WERI-Rb-1 (cell line): ENCODE data around the gene GPR83.

Experiments used
- DNase-seq: peaks from one replicate; pipeline ENCODE4 v3.0.0-alpha.2; 2020
- H3K27ac ChIP-seq: fragments of 250-450 bp; sonication (Bioruptor Pico); 2 replicates; pipeline ENCODE4 v1.5.1; 2020; ENCODE audit warnings: mild to moderate bottlenecking, moderate library complexity
- H3K27me3 ChIP-seq: fragments of 250-450 bp; sonication (Bioruptor Pico); 2 replicates; pipeline ENCODE4 v1.5.1; 2021; ENCODE audit warnings: mild to moderate bottlenecking, low read depth, moderate library complexity; ENCODE audit not compliant: insufficient read depth, severe bottlenecking
- H3K36me3 ChIP-seq: fragments of 250-450 bp; sonication (Bioruptor Pico); 2 replicates; pipeline ENCODE4 v1.5.1; 2020; ENCODE audit warnings: mild to moderate bottlenecking, moderate library complexity
- H3K4me3 ChIP-seq: 2 replicates; pipeline ENCODE4 v1.5.1; 2011; ENCODE audit warnings: low read depth, mild to moderate bottlenecking, control low read depth, low read length
- H3K9me3 ChIP-seq: fragments of 250-450 bp; sonication (Bioruptor Pico); 2 replicates; pipeline ENCODE4 v1.5.1; 2021; ENCODE audit warnings: mild to moderate bottlenecking, moderate library complexity; ENCODE audit not compliant: severe bottlenecking
- CTCF ChIP-seq: IDR thresholded peaks from 2 replicates; pipeline ENCODE4 v1.5.1; 2011; ENCODE audit warnings: low read depth, mild to moderate bottlenecking, control low read depth, inconsistent platforms, low read length

GPR83 gene

DNA sequence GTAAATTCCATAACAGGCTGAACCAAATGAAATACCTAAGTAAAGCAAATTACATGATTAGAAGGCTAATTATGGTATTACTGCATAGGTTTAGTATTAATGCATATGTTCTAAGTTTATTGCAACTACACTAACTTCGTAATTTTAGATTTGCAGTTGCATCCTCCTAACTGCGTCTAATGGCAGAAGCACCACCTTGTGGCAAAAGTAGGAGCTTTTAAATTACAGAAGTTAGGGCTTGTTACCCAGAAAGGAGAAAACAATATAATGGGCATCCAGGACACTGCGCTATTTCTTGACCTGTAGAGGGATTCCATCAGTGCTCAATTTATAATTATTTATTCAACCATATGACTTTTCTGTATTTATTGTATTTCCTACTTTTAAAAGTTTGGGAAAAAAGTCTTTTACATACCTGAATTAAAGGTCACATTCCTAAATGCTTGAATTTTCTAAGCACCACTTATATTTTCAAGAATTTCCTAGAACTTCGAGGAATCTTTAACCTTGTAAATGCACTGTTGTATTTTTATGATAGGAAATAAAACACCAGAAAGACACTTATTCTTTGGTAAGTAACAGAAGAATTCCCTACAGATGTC, 16.3 kb upstream of the GPR83 start:
- Histone ChIP-seq H3K27me3 (no peaks in the 10 kb centered on the region), H3K9me3 (no peaks in the 10 kb centered on the region), H3K27ac (no peak overlapping the region), H3K36me3 (peaks cover 5% of the 10 kb centered on the region; the same call in 1 of the 2 replicates), H3K4me3 (no peak overlapping the region)
- no peak for DNase-seq
- 0 out of 2 replicates have a peak, but pooled peaks have one; percentile 29 for TF ChIP-seq CTCF

DNA sequence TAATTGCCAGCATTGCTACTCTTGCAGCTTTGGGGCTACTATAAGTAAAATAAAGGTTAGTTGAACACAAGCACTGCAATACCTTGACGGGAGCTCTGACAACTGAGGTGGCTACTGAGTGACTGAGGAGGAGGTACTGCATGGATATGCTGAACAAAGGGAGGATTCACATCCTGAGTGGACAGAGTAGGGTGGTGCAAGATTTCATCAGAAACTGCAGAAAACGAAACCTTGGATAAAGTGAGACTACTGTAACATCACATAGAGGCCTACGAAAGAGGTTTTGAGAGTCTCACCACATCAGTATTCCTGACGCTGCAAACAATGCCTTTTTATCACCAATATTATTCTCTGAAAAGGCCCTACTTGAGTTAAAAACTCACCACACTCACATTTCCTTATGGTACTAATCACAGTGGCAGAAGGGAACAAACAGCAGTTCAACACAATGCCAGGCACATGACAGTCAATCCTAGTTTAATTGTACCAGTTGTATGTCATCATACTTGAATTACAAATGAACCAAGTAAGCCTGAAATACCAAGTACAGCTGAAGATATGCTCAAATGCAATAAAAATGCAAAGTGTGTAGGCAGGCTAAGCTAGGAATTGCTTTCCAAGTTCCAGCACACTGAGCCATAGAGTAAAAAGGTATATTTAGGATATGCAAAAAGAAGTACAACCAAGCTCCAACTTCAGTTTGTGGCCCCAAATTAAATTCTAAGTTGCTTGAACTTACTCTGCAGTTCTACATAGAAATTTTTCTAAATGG, 4.0 kb upstream of the GPR83 start:
- H3K27me3 ChIP-seq: peaks cover 12% of the 10 kb centered on the region
- DNase-seq: no peak
- H3K27ac ChIP-seq: no peak overlapping the region
- no peaks in the 10 kb centered on the region for H3K9me3 ChIP-seq
- no peak overlapping the region for H3K4me3 ChIP-seq
- H3K36me3 ChIP-seq: no peaks in the 10 kb centered on the region
- no peak for TF ChIP-seq CTCF

- TF ChIP-seq CTCF: no peak
- Histone ChIP-seq H3K27ac (no peak overlapping the region), H3K4me3 (no peak overlapping the region), H3K36me3 (no peaks in the 10 kb centered on the region), H3K9me3 (no peaks in the 10 kb centered on the region), H3K27me3 (peaks cover 12% of the 10 kb centered on the region)
- DNase-seq: no peak
These were observed 1.1 kb upstream of the GPR83 start for GRCh38 chr11:94402355-94402754.

DNA sequence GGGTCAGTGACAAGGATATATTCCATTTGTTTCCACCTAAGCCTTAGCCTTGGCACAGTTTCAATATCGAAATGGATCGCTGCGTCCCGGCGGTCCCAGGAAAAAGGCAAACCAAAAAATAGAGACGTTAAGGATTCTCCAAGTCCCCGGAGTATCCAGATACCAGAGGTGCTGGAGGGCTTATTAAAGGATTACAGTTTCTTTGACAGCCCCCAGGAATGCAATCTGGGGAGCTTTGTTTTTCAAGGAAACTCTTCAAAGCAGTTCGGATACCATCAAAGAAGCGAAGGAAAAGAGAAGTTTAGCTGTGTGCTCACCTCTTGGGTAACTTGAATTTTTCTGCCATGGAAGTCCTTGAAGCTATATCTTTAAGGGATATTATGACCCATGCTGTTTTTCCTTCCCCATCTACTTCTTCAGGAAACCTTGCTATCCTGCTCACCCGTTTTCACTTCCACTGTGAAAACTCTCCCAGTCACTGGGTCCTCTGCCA, 600 bp upstream of the GPR83 start:
- Histone ChIP-seq H3K27me3 (peaks cover 12% of the 10 kb centered on the region), H3K9me3 (no peaks in the 10 kb centered on the region), H3K4me3 (peak overlapping the region; percentile 57), H3K36me3 (no peaks in the 10 kb centered on the region), H3K27ac (no peak overlapping the region)
- no peak for DNase-seq
- no peak for TF ChIP-seq CTCF

- peaks cover 12% of the 10 kb centered on the region for H3K27me3 ChIP-seq
- H3K27ac ChIP-seq: no peak overlapping the region
- H3K9me3 ChIP-seq: no peaks in the 10 kb centered on the region
- no peak for TF ChIP-seq CTCF
- DNase-seq: no peak
- no peak overlapping the region for H3K4me3 ChIP-seq
- H3K36me3 ChIP-seq: no peaks in the 10 kb centered on the region
These were observed 771 bp downstream of the GPR83 start for GRCh38 chr11:94400457-94400838.

- no peak for TF ChIP-seq CTCF
- Histone ChIP-seq H3K27me3 (peaks cover 12% of the 10 kb centered on the region), H3K4me3 (no peak overlapping the region), H3K27ac (no peak overlapping the region), H3K36me3 (no peaks in the 10 kb centered on the region), H3K9me3 (no peaks in the 10 kb centered on the region)
- no peak for DNase-seq
These were observed 1.2 kb downstream of the GPR83 start for GRCh38 chr11:94400050-94400449.
